GM19099 (cell line): ENCODE measurements around the gene NTS.

Experiments used
- POLR2A ChIP-seq: IDR thresholded peaks from 3 replicates; pipeline ENCODE4 v1.6.1; 2011; ENCODE audit warnings: low read depth; ENCODE audit not compliant: insufficient read length; ENCODE audit errors: extremely low read depth

Gene NTS, protein sequence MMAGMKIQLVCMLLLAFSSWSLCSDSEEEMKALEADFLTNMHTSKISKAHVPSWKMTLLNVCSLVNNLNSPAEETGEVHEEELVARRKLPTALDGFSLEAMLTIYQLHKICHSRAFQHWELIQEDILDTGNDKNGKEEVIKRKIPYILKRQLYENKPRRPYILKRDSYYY

DNA sequence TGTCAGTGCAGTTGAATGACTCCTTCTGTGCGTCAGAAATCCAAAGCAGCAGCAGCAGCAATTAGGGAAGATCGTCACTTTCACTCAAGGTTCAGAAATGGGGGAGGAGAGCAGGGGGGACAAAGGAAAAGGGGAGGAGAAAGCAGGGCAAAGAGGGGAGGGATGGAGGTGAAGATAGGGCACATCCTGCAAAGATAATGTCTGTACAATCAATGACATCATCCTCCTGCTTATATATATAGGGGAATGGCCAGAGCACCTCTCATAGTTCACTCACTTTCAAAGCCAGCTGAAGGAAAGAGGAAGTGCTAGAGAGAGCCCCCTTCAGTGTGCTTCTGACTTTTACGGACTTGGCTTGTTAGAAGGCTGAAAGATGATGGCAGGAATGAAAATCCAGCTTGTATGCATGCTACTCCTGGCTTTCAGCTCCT is at the start of gene NTS:
NTS (plus strand) TSS at position 265 of the 431 bp plus-strand sequence; CDS start at position 374, 109 bp downstream.
- TF ChIP-seq POLR2A: no peak

DNA sequence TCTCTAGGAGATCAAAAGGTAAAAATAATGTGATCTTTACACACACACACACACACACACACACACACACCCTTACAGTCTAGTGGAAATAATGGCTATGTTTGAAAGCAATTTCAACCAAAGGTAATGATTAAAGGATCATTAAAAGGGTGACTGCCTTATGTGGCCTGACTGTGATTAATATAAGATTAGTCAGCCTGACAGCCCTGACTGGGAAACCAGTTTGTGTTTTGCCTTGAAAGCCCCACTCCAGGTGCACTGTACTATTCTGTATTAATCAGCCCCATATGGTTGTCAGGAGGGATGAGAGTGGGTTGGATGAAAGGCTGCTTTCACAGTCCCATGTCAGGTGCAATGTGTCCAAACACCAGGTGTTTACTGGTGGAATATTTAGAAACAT is 48.3 kb upstream of the NTS start:
- no peak for TF ChIP-seq POLR2A

DNA sequence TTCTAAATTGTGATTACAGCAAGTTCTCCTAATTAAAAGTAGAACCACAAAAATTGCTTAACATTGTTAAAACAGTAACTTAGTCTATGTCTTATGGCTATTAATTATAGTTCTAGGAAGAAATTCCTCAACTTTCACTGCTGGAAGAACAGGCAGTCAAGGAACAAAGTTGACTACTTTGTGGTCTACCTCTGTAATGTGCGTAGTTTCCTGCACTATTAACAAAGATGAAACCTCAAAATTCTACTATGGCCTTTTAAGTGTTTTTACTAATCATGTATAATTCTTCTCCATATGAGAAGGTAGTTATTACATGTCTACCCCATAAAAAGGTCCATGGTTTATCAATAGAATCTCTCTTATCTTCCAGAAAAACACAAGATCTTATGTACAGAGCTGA is 45.5 kb upstream of the NTS start:
- no peak for TF ChIP-seq POLR2A

DNA sequence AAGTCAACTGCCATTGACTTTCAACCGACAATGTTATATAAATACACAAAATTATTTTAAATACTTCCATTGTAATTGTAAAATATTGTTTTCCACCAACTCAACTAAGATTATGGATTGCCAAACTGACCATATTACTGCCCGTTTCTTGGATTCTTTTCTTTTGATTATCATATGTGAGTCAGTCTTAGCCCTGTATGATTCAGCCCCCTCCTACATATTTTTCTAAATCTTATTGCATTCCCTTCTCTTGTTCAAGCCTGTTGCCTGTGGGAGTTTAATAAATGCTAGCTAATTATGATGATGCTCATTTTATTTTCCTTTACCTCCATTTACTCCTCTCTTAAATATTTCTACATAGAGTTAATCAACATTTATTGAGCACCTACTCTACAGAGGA is 44.7 kb upstream of the NTS start:
- no peak for TF ChIP-seq POLR2A

DNA sequence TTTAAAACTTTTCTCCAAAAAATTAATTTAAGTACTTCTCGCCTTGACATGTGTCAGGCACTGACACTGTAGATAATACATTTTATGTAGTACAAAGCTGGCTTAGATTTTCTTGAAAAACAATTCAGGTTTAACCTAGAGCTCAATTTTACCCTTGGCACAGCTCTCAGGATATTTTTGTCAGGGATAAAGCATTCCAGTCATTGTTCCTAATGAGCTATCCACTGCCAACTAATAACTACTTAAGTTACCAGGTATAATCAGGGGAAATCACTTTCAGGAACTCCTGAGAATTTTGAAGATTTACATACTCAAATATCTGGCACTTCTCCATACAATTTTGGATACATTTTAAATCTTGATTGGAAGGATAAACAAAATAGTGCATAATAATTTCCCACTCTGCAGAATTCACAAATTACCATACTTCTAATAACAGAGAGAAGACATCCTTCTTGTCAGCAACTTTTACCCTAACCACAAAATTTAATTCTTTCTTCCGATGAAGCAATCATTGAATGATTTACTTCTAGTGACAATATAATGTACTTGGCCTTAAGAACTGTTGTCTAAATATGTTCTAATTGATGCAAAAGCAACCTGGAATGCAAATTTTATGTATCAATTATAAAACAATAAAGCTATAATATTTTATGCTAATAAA is 42.6 kb upstream of the NTS start:
- no peak for TF ChIP-seq POLR2A

DNA sequence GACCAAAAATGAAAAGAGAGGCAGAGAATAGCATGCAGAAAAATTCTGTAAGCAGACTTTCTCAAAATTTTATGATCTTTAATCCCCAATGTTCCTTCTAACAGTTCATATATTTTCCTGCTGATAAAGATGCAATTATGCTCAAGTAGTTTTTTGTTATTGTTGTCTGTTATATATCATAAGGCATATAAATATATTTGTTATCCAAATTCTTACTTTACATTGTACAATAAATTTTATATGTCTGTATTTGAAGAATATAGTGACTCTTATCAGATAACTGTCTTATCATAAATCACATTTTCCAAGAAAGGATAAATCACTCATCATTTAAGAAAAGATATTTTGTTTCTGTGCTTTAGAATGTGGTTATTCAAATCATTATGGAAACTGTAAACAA is 40.5 kb upstream of the NTS start:
- TF ChIP-seq POLR2A: no peak

DNA sequence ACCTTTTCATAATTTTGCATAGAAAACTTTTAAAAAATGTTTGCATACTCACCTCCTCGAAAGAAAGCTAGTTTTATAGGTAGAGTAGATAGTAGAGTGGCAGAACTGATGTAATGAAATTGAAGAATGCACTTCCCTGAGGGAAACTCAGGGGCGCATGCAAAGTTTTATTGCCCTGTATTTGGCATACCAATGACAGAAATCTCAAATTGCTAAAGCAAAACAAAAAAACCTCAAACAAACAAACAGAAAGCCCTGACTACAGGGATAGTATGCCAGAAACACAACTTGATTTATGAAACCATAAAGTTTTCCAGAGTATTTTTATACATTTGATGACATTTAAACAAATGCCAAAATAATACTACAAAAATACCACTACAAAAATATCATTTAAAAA is 39.7 kb upstream of the NTS start:
- no peak for TF ChIP-seq POLR2A

DNA sequence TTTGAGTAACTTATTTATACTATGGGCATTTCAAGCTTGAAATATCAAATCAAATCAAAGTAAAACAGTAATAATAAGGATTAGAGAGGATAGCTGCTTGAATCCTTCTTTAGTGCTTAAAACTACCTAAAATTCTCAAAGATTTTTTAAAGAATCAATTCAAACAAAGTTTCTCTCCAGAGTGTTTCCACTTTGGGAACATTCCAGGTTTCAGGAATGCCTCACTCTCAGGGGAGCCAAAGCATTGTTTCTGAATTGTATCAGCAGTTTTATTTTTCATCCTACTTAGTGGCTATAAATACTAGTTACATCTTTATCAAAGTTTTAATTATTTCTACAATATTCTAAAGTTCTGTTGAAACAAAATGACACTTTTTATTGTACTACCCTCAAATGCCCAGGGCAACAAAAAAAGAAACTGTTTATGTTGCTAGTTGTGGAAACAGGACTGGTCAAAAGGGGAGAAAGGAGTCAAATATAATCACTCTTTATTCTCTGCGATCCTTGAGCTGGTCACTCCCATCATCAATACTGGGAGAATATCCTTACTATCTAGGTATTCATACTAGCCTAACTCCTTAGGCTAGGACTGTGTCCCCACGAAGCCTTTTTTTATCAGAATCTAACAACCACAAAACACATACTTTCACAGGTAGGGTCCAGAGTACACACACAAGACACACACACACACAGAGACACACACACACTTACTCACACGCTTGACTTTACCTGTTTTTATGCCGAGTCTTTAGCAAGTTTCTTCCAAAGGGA is 38.5 kb upstream of the NTS start:
- TF ChIP-seq POLR2A: no peak

DNA sequence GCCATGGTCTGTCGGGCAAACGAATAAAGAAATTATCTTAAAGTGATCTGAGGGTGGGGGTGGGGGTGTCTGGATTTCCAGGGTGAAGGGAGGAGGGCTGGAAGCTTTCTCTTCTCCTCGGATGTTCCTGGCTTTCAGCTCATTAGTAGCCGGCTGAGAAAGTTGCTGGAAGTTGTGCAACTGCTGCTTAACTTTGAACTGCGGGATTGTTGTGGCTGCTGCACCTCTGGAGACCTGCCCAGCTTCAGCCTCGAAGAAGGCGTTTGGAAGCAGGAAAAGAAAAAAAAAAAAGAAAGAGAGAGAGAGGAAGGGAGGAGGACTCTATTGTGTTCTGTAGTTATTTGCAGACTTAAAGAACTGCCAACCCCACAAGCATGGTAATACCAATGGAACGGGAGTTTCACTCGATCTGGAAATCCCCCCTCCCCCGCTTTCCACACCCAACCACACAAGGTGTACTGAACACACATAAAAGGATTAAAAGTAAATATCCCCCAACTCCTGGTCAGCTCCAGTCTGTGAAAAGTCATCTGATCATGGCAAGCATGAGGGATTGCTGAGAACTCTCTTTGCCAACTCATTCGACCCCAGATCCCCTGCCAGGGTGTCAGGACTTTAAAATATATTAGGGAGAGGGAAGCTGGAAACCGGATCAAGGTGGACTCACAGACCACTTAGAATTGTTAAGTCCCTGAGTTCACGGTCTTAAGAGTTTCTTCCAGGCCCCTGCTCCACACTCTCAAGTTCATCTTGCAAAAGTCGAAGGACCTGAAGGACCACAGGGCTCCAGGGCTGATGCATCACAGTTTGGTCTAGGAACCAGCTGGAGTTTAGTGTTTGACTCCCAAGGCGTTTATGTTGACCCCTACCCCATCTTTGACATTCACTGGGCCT is 37.7 kb upstream of the NTS start, which contains the start of gene RASSF9:
RASSF9 (minus strand) TSS at position 213 of the 894 bp plus-strand sequence; CDS start at position 5, 208 bp downstream.
- no peak for TF ChIP-seq POLR2A

DNA sequence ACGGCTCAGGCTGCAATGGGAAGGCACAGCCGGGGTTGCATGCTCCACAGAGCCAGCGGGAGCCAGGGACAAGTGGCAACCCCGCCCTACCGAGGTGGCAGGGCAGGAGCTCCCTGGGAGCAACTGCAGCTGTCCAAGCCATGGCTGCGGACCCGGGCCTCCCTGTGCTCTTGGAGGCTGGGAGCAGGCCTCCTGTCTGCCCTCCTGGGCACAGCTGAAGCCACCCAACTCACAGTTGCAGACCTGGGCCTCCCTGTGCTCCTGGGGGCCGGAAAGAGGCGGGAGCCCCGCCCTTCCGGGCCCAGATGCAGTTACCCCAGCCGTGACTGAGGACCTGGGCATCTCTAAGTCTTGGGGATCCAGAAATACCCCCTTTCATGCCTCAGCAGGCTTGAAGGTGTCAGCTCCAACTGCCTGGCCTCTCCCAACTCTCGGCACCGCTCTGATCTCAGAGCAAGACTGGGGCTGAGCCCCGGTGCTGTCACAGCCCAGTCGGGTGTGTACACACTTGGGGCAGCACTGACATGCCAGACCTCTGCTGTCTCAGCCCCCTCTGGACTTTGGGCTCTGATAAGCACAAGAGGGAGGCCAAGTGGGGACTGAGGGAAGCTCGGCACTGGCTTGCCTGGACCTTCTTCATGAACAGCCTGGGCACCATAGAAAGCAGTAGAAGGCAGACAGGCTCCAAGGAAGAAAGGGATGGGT is 30.3 kb upstream of the NTS start:
- TF ChIP-seq POLR2A: no peak

DNA sequence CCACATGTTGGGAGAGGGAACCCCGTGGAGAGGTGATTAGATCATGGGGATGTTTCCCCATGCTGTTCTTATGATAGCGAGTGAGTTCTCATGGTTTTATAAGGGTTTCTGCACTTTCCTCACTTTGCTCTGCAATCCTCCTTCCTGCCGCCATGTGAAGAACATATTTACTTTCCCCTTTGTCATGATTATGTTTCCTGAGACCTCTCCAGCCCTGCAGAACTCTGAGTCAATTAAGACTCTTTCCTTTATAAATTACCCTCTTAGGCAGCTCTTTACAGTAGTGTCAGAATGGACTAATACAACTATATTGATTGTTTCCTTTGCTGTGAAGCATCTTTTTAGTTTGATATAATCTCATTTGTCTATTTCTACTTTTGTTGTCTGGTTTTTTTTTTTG is 24.8 kb upstream of the NTS start:
- TF ChIP-seq POLR2A: no peak

DNA sequence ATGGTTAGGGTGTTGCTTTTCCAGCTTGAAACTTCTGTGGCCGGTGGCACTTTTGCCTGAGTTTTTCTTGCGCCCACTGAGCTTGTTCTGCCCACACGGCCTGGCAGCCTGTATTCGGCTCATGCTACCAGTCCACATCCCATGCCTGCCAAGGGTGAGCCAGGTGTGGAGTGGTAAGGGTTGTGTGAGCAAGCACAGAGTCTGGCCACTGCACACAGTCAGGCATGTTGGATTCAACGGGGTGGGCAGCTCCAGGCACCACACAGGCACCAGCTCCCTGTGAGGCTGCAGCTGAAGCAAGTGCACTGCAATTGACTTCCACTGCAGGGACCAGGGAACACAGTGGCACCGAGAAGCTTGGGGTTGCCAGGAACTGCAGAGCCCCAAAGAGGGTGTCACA is 18.8 kb upstream of the NTS start:
- no peak for TF ChIP-seq POLR2A

DNA sequence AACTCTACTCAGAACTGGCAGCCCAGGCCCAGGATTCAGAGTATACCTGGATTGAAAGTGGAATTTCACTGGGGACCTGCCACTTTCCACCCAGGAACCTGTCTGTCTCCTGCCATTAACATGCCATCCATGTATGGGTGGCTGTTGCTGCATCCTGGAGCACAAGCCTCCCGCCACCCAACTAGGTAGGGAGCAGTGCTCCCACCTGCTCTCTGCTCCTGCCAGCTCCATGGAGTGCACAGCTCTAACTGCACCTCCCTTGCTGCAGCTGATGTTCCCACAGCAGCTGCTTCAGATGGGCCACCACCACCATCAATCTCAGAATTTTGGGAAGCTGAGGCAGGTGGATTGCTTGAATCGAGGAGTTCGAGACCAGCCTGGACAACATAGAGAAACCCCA is 17.1 kb upstream of the NTS start:
- TF ChIP-seq POLR2A: no peak

DNA sequence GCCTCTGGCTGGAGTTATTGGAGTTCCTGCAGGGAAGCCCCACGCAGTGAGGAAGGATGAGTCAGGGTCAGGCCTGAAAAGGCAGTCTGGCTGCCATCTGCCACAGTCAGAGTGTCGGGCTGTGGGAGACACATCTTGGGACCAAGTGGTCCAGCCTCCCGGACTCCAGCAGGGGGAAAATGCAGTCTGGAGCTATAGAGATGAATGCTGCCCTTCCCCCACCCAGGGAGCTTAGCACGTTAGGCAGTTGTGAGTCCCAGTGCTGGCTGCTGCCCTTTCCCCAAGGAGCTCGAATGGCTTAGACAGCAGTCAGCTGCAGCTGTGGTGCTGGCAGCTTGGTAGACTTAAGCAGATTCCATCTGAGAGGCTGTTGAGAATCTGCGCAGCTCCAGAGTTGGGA is 8.2 kb upstream of the NTS start:
- no peak for TF ChIP-seq POLR2A

DNA sequence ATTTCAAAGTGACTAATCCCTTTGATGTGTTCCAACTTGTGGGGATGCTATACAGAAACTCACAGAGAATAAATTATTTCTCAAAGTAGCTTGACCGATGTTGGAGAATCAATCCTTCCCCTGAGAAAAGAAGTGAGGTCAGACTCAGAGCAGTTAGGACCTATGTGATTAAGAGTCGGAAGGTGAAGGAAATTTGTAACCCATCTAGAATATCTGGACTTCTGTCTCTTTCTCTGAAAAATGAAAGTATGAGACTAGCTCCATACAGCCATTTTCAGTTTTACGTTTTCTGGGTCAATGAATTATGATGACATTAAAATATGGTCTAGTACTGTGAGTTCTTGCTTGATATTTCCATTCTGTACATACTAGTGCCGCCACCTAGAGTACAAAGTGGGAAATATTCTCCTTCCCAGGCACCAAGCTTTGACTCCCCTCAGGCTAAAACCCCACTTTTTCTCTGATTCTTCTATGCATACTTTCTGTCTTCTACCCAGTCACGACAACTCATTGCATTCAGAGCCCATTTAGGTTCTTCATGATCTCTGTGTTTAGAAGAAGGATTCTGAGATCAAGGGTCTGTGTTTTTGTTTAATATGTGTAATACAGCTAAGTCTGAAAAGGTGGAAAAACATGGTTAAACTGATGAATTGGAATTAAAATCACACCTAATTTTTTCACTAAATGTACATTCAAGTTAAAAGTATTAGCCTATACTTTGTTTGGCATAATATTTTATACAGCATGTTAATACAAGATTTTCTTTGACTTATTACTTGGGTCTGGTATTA is 6.9 kb upstream of the NTS start:
- TF ChIP-seq POLR2A: no peak
